Measurements from ENCODE around the gene FBXO30. TPM values are rescaled to one million over a fixed set of nuclear protein-coding genes. Genes with fewer than 3 reads are reported as not detected.

FBXO30 gene
- polyA plus RNA-seq (2013, experiment 1 of 2) = 8.7 TPM
- 9.1 TPM for polyA plus RNA-seq (2013, experiment 2 of 2)

- peak; percentile 90 for DNase-seq (ENCODE audit: low spot score)
- H2BK12ac ChIP-seq (ENCODE audit: low read length) = peak within 1 kb of the TSS; percentile 50
- no peaks in the 10 kb centered on the region for H3K9me3 ChIP-seq (replicated peaks in 1 of 2; ENCODE audit: control insufficient read depth in 2 of 2, insufficient read depth in 1 of 2, low read depth in 1 of 2, low read length in 2 of 2)
- H3K9ac ChIP-seq (ENCODE audit: low read depth, low read length, poor library complexity) = peak within 1 kb of the TSS; percentile 99
- WGBS, 2 donors (ENCODE audit: extremely low coverage in 2 of 2, insufficient read length in 2 of 2, insufficient replicate concordance in 1 of 2) = no CpG with 5 or more reads among the region's 88 CpGs
- H2AFZ ChIP-seq (ENCODE audit: low read length) = peak within 1 kb of the TSS; percentile 89
- no peak within 1 kb of the TSS for H2BK5ac ChIP-seq (ENCODE audit: low read length)
- peak within 1 kb of the TSS; percentile 83 to 94 for H3K4me3 ChIP-seq (ENCODE audit: low read length in 2 of 2)
- peak within 1 kb of the TSS; percentile 90 for H3K23ac ChIP-seq (ENCODE audit: low read depth, low read length, poor library complexity)
- no peak within 1 kb of the TSS for H4K91ac ChIP-seq (ENCODE audit: low read depth, low read length, poor library complexity)
- H2BK15ac ChIP-seq (ENCODE audit: low read length) = no peak within 1 kb of the TSS
- peak within 1 kb of the TSS; percentile 20 for H4K8ac ChIP-seq (ENCODE audit: low read depth, low read length)
- H3K36me3 ChIP-seq (replicated peaks in 1 of 2; ENCODE audit: control insufficient read depth in 2 of 2, insufficient read depth in 2 of 2, low read length in 2 of 2) = no peaks in the 10 kb centered on the region
- no peak within 1 kb of the TSS for H2AK5ac ChIP-seq (ENCODE audit: low read depth, low read length)
- peak within 1 kb of the TSS; percentile 97 for H3K18ac ChIP-seq (ENCODE audit: low read length)
- H3K79me1 ChIP-seq (ENCODE audit: low read depth, low read length) = no peaks in the 10 kb centered on the region
- H3K27ac ChIP-seq (replicated peaks; ENCODE audit: low read length) = peak within 1 kb of the TSS; percentile 97
- H3K27me3 ChIP-seq (ENCODE audit: control insufficient read depth in 3 of 3, insufficient read depth in 3 of 3, low read depth in 1 of 3, low read length in 3 of 3) = no peaks in the 10 kb centered on the region
- H3K4ac ChIP-seq (ENCODE audit: low read length) = no peak within 1 kb of the TSS
- peak within 1 kb of the TSS; percentile 63 for H3K14ac ChIP-seq (ENCODE audit: low read length)
- H3K4me2 ChIP-seq (ENCODE audit: insufficient read depth, low read length, poor library complexity, severe bottlenecking) = peak within 1 kb of the TSS; percentile 66
- peaks cover 4 to 17% of the 10 kb centered on the region in 2 donors for H3K4me1 ChIP-seq (ENCODE audit: control insufficient read depth in 2 of 2, insufficient read depth in 1 of 2, low read depth in 1 of 2, low read length in 2 of 2)
- no peak within 1 kb of the TSS for H2BK120ac ChIP-seq (ENCODE audit: low read depth, low read length)
These were observed at the start of gene FBXO30 for GRCh38 chr6:145814501-145815308. TSS of gene FBXO30 (minus strand) at chr6:145814795. CDS start at chr6:145806405, 8,390 bp downstream.

GRCh38 chr6:145863988-145864616 is 49.5 kb upstream of the FBXO30 start:
- Histone ChIP-seq H4K91ac (ENCODE audit: low read depth, low read length, poor library complexity) (no peak overlapping the region), H3K23ac (ENCODE audit: low read depth, low read length, poor library complexity) (no peak overlapping the region), H2AFZ (ENCODE audit: low read length) (no peak overlapping the region), H3K9ac (ENCODE audit: low read depth, low read length, poor library complexity) (no peak overlapping the region), H2BK15ac (ENCODE audit: low read length) (no peak overlapping the region), H3K4me3 (ENCODE audit: low read length in 2 of 2) (no peak overlapping the region), H3K9me3 (replicated peaks in 1 of 2; ENCODE audit: control insufficient read depth in 2 of 2, insufficient read depth in 1 of 2, low read depth in 1 of 2, low read length in 2 of 2) (peaks cover 0 to 10% of the 10 kb centered on the region in 2 donors), H4K8ac (ENCODE audit: low read depth, low read length) (no peak overlapping the region), H3K27ac (replicated peaks; ENCODE audit: low read length) (no peak overlapping the region), H2AK5ac (ENCODE audit: low read depth, low read length) (no peak overlapping the region), H3K4me2 (ENCODE audit: insufficient read depth, low read length, poor library complexity, severe bottlenecking) (no peak overlapping the region), H3K79me1 (ENCODE audit: low read depth, low read length) (no peaks in the 10 kb centered on the region), H3K4me1 (ENCODE audit: control insufficient read depth in 2 of 2, insufficient read depth in 1 of 2, low read depth in 1 of 2, low read length in 2 of 2) (peaks cover 8% of the 10 kb centered on the region in 2 donors), H3K18ac (ENCODE audit: low read length) (no peak overlapping the region), H3K27me3 (ENCODE audit: control insufficient read depth in 3 of 3, insufficient read depth in 3 of 3, low read depth in 1 of 3, low read length in 3 of 3) (no peaks in the 10 kb centered on the region), H3K36me3 (replicated peaks in 1 of 2; ENCODE audit: control insufficient read depth in 2 of 2, insufficient read depth in 2 of 2, low read length in 2 of 2) (no peaks in the 10 kb centered on the region), H2BK120ac (ENCODE audit: low read depth, low read length) (no peak overlapping the region), H3K14ac (ENCODE audit: low read length) (no peak overlapping the region), H2BK12ac (ENCODE audit: low read length) (no peak overlapping the region), H3K4ac (ENCODE audit: low read length) (no peak overlapping the region), H2BK5ac (ENCODE audit: low read length) (no peak overlapping the region)
- DNase-seq (ENCODE audit: low spot score) = no peak
- WGBS, 2 donors (ENCODE audit: extremely low coverage in 2 of 2, insufficient read length in 2 of 2, insufficient replicate concordance in 1 of 2) = no CpG with 5 or more reads among the region's 2 CpGs

- Histone ChIP-seq H3K9ac (ENCODE audit: low read depth, low read length, poor library complexity) (no peak overlapping the region), H4K8ac (ENCODE audit: low read depth, low read length) (no peak overlapping the region), H2BK12ac (ENCODE audit: low read length) (no peak overlapping the region), H2AK5ac (ENCODE audit: low read depth, low read length) (no peak overlapping the region), H2AFZ (ENCODE audit: low read length) (no peak overlapping the region), H3K4me1 (ENCODE audit: control insufficient read depth in 2 of 2, insufficient read depth in 1 of 2, low read depth in 1 of 2, low read length in 2 of 2) (peaks cover 8% of the 10 kb centered on the region in 2 donors), H2BK120ac (ENCODE audit: low read depth, low read length) (no peak overlapping the region), H3K23ac (ENCODE audit: low read depth, low read length, poor library complexity) (no peak overlapping the region), H3K18ac (ENCODE audit: low read length) (no peak overlapping the region), H3K36me3 (replicated peaks in 1 of 2; ENCODE audit: control insufficient read depth in 2 of 2, insufficient read depth in 2 of 2, low read length in 2 of 2) (no peaks in the 10 kb centered on the region), H4K91ac (ENCODE audit: low read depth, low read length, poor library complexity) (no peak overlapping the region), H3K4me3 (ENCODE audit: low read length in 2 of 2) (no peak overlapping the region), H3K27me3 (ENCODE audit: control insufficient read depth in 3 of 3, insufficient read depth in 3 of 3, low read depth in 1 of 3, low read length in 3 of 3) (no peaks in the 10 kb centered on the region), H3K14ac (ENCODE audit: low read length) (no peak overlapping the region), H3K9me3 (replicated peaks in 1 of 2; ENCODE audit: control insufficient read depth in 2 of 2, insufficient read depth in 1 of 2, low read depth in 1 of 2, low read length in 2 of 2) (peaks cover 0 to 10% of the 10 kb centered on the region in 2 donors), H3K4ac (ENCODE audit: low read length) (no peak overlapping the region), H2BK5ac (ENCODE audit: low read length) (no peak overlapping the region), H2BK15ac (ENCODE audit: low read length) (no peak overlapping the region), H3K27ac (replicated peaks; ENCODE audit: low read length) (no peak overlapping the region), H3K79me1 (ENCODE audit: low read depth, low read length) (no peaks in the 10 kb centered on the region), H3K4me2 (ENCODE audit: insufficient read depth, low read length, poor library complexity, severe bottlenecking) (no peak overlapping the region)
- DNase-seq (ENCODE audit: low spot score) = no peak
- WGBS, 2 donors (ENCODE audit: extremely low coverage in 2 of 2, insufficient read length in 2 of 2, insufficient replicate concordance in 1 of 2) = no CpG with 5 or more reads among the region's 1 CpG
These were observed 48.8 kb upstream of the FBXO30 start for GRCh38 chr6:145863366-145863765.

- H3K9ac ChIP-seq (ENCODE audit: low read depth, low read length, poor library complexity) = no peak overlapping the region
- H2BK120ac ChIP-seq (ENCODE audit: low read depth, low read length) = no peak overlapping the region
- WGBS, 2 donors (ENCODE audit: extremely low coverage in 2 of 2, insufficient read length in 2 of 2, insufficient replicate concordance in 1 of 2) = no CpG with 5 or more reads among the region's 1 CpG
- no peak overlapping the region for H2AFZ ChIP-seq (ENCODE audit: low read length)
- DNase-seq (ENCODE audit: low spot score) = no peak
- H3K18ac ChIP-seq (ENCODE audit: low read length) = no peak overlapping the region
- H4K8ac ChIP-seq (ENCODE audit: low read depth, low read length) = no peak overlapping the region
- no peak overlapping the region for H2BK12ac ChIP-seq (ENCODE audit: low read length)
- no peak overlapping the region for H3K23ac ChIP-seq (ENCODE audit: low read depth, low read length, poor library complexity)
- H3K4me1 ChIP-seq (ENCODE audit: control insufficient read depth in 2 of 2, insufficient read depth in 1 of 2, low read depth in 1 of 2, low read length in 2 of 2) = peaks cover 6 to 7% of the 10 kb centered on the region in 2 donors
- H2AK5ac ChIP-seq (ENCODE audit: low read depth, low read length) = no peak overlapping the region
- no peaks in the 10 kb centered on the region for H3K79me1 ChIP-seq (ENCODE audit: low read depth, low read length)
- no peak overlapping the region for H4K91ac ChIP-seq (ENCODE audit: low read depth, low read length, poor library complexity)
- no peaks in the 10 kb centered on the region for H3K27me3 ChIP-seq (ENCODE audit: control insufficient read depth in 3 of 3, insufficient read depth in 3 of 3, low read depth in 1 of 3, low read length in 3 of 3)
- no peak overlapping the region for H3K4me2 ChIP-seq (ENCODE audit: insufficient read depth, low read length, poor library complexity, severe bottlenecking)
- no peak overlapping the region for H3K4me3 ChIP-seq (ENCODE audit: low read length in 2 of 2)
- H3K14ac ChIP-seq (ENCODE audit: low read length) = no peak overlapping the region
- no peaks in the 10 kb centered on the region for H3K36me3 ChIP-seq (replicated peaks in 1 of 2; ENCODE audit: control insufficient read depth in 2 of 2, insufficient read depth in 2 of 2, low read length in 2 of 2)
- no peak overlapping the region for H3K27ac ChIP-seq (replicated peaks; ENCODE audit: low read length)
- H3K9me3 ChIP-seq (replicated peaks in 1 of 2; ENCODE audit: control insufficient read depth in 2 of 2, insufficient read depth in 1 of 2, low read depth in 1 of 2, low read length in 2 of 2) = peaks cover 0 to 10% of the 10 kb centered on the region in 2 donors
- H2BK15ac ChIP-seq (ENCODE audit: low read length) = no peak overlapping the region
- H3K4ac ChIP-seq (ENCODE audit: low read length) = no peak overlapping the region
- no peak overlapping the region for H2BK5ac ChIP-seq (ENCODE audit: low read length)
These were observed 46.0 kb upstream of the FBXO30 start for GRCh38 chr6:145860562-145860961.

Measured in neuronal stem cell (in vitro differentiated cells).